Heart left ventricle (tissue), 16 donors: Measurements from ENCODE around the gene JPH2. TPM values are rescaled to one million over a fixed set of nuclear protein-coding genes. Genes with fewer than 3 reads are reported as not detected.

Experiments
- ATAC-seq, 4 donors: fragments of 200-7000 bp; cut with Tn5 transposase; one replicate each; pipeline ENCODE4 v1.9.1; 2020 to 2022; ENCODE audit warnings: moderate library complexity in 4 of 4, mild to moderate bottlenecking in 3 of 4, moderate number of reproducible peaks in 1 of 4
- DNase-seq, 5 donors: peaks; one replicate each; pipeline ENCODE4 v3.0.0-alpha.2; 2020
- H3K27ac ChIP-seq, 12 donors: fragments of 200-600 bp; sonication (generic) in 4 of 12; one replicate each; pipeline versions ENCODE4 v1.5.0 to v1.8.0; 2016 to 2022; ENCODE audit warnings: mild to moderate bottlenecking in 2 of 12
- H3K27me3 ChIP-seq, 9 donors: fragments of 200-600 bp; sonication (generic) in 2 of 9; one replicate each; pipeline versions ENCODE4 v1.5.1 to v1.8.0; 2016 to 2022; ENCODE audit warnings: mild to moderate bottlenecking in 3 of 9
- H3K36me3 ChIP-seq, 9 donors: fragments of 200-600 bp; sonication (generic) in 2 of 9; one replicate each; pipeline versions ENCODE4 v1.5.0 to v1.8.0; 2018 to 2022; ENCODE audit warnings: mild to moderate bottlenecking in 2 of 9
- H3K4me1 ChIP-seq, 12 donors: fragments of 200-600 bp; sonication (generic) in 4 of 12; one replicate each; pipeline versions ENCODE4 v1.5.0 to v1.8.0; 2016 to 2022; ENCODE audit warnings: mild to moderate bottlenecking in 3 of 12
- H3K4me3 ChIP-seq, 12 donors: fragments of 200-600 bp; sonication (generic) in 4 of 12; one replicate each; pipeline versions ENCODE4 v1.5.0 to v1.8.0; 2017 to 2022; ENCODE audit warnings: mild to moderate bottlenecking in 9 of 12, moderate library complexity in 4 of 12
- H3K9me3 ChIP-seq, 12 donors: fragments of 200-600 bp; sonication (generic) in 4 of 12; one replicate each; pipeline versions ENCODE4 v1.5.0 to v1.8.0; 2016 to 2022; ENCODE audit warnings: mild to moderate bottlenecking in 1 of 12
- CTCF ChIP-seq, 12 donors: fragments of 200-600 bp; sonication (generic) in 4 of 12; IDR thresholded peaks; one replicate each; pipeline versions ENCODE4 v1.5.0 to v1.8.0; 2018 to 2022; ENCODE audit warnings: antibody characterized with exemption in 12 of 12, mild to moderate bottlenecking in 5 of 12
- POLR2A ChIP-seq, 2 donors: fragments of 450-650 bp; IDR thresholded peaks; one replicate each; pipeline ENCODE4 v1.6.1; 2017; ENCODE audit warnings: antibody characterized with exemption in 2 of 2, mild to moderate bottlenecking in 2 of 2, moderate library complexity in 2 of 2
- WGBS, 4 donors: extraction: QIAGEN DNeasy Blood & Tissue Kit in 2 of 4; methylation state at CpG; one replicate each; pipeline versions ENCODE4 v1.1.5 to v1.1.7; 2013 to 2018; 5-methylcytosine and 5-hydroxymethylcytosine counted together
- intact Hi-C, 10 donors: fragments of 100-400 bp; cut with DNase I; formaldehyde crosslinking; loops; one replicate each; pipeline versions ENCODE4 v1.11.1 to v1.14.2; 2022
- polyA plus RNA-seq, 2 donors: library from polyadenylated mRNA; stranded (reverse); fragments of 200-250 nt; gene quantifications; one replicate each; pipeline ENCODE4 v1.2.3, GENCODE V29; 2013
- total RNA-seq, 9 donors: library from RNA; depleted of rRNA in 2 of 9; stranded (reverse); fragments of >200 nt in 2 of 9; fragmentation: NEBNext Ultra II Directional in 3 of 9; extraction: Animal tissue kit (Norgen Biotek cat#: 25700) in 3 of 9; gene quantifications; one replicate each; pipeline versions ENCODE4 v1.1.0 to v1.2.4, GENCODE V29; 2016 to 2023
- donor health status: ischemic (EF 13 %, LVEDD 7.1; RV severe dilation, severe dysfunction).
- donor health status: healthy with polysubstance abuse.
- donor health status: DM: no; HTN: yes; CAD: no.
- donor health status: DM: no; HTN: no; CAD: no.
- donor health status: ischemic (EF 25% LVEDD 6.9; RV normal size, moderate dysfunction).
- donor health status: ischemic (EF 25% LVEDD 5.7; RV mildly dilated, moderate dysfunction).
- donor health status: healthy.
- donor health status: DM: yes; HTN: yes; CAD: no.
- donor health status: ischemic (EF 35%, LVEDD 5.7; RV mildly dilated, moderate dysfunction).
- donor health status: nonischemic (EF 11% LVEDD 7.7; RV severe dilation, severe dysfunction).
- donor health status: DM: yes; HTN: yes; CAD: no.
- donor health status: PGD.
- donor health status: ischemic (EF 29% LVEDD 5.4; RV normal size, mild dysfunction).
- donor health status: nonischemic (EF 23%, LVEDD 6.1; RV moderate dilation, normal function).

JPH2 gene
- total and polyA plus RNA-seq, 11 donors, result 99.5 to 219 (median 155) TPM

GRCh38 chr20:44185574-44185973, 1.4 kb downstream of the JPH2 start:
- 54 to 63% (median 62%) methylated on average over 4 of the region's 4 CpGs for WGBS, 4 donors
- no peak for TF ChIP-seq CTCF (IDR thresholded peaks at IDR 0.05)
- no peak for TF ChIP-seq POLR2A (IDR thresholded peaks at IDR 0.05)
- Histone ChIP-seq H3K27ac (peak overlapping the region in 11 of 12 donors; percentile 72 to 97 (median 89)), H3K9me3 (no peaks in the 10 kb centered on the region), H3K36me3 (peaks cover 0 to 2% (median 0%) of the 10 kb centered on the region in 9 donors), H3K4me3 (peak overlapping the region; percentile 46 to 87 (median 65)), H3K4me1 (peaks cover 0 to 45% (median 28%) of the 10 kb centered on the region in 12 donors), H3K27me3 (peaks cover 0 to 21% (median 0%) of the 10 kb centered on the region in 9 donors)
- ATAC-seq (no peak), DNase-seq (no peak)
- intact Hi-C loops, result loop anchor here in 4 of 10 donors (5.0 kb wide), 1 partner anchor 33 kb away; no protein-coding TSS in a partner anchor

GRCh38 chr20:44183282-44183681, 3.7 kb downstream of the JPH2 start:
- intact Hi-C loops, result loop anchor here in 4 of 10 donors (5.0 kb wide), 2 partner anchors 41 to 46 kb away; no protein-coding TSS in a partner anchor
- no peak for TF ChIP-seq POLR2A (IDR thresholded peaks at IDR 0.05)
- Histone ChIP-seq H3K4me1 (peaks cover 0 to 50% (median 23%) of the 10 kb centered on the region in 12 donors), H3K27ac (peak overlapping the region; percentile 9 to 97 (median 88)), H3K27me3 (peaks cover 0 to 21% (median 0%) of the 10 kb centered on the region in 9 donors), H3K9me3 (no peaks in the 10 kb centered on the region), H3K36me3 (peaks cover 0 to 2% (median 0%) of the 10 kb centered on the region in 9 donors), H3K4me3 (peak overlapping the region; percentile 19 to 87 (median 65))
- no peak for DNase-seq
- ATAC-seq, result no peak
- WGBS, 4 donors, result 30 to 60% (median 47%) methylated on average over 2 to 7 of the region's 7 CpGs

- H3K36me3 ChIP-seq, result peaks cover 0 to 2% (median 0%) of the 10 kb centered on the region in 9 donors
- intact Hi-C loops, result loop anchor here in 4 of 10 donors (5.0 kb wide), 2 partner anchors 41 to 46 kb away; no protein-coding TSS in a partner anchor
- H3K9me3 ChIP-seq, result no peaks in the 10 kb centered on the region
- H3K4me1 ChIP-seq, result peaks cover 0 to 46% (median 22%) of the 10 kb centered on the region in 12 donors
- DNase-seq (no peak), ATAC-seq (no peak)
- peaks cover 0 to 18% (median 0%) of the 10 kb centered on the region in 9 donors for H3K27me3 ChIP-seq
- H3K27ac ChIP-seq, result peak overlapping the region in 11 of 12 donors; percentile 64 to 97 (median 89)
- 41 to 66% (median 52%) methylated on average over 3 of the region's 3 CpGs for WGBS, 4 donors
- H3K4me3 ChIP-seq, result peak overlapping the region; percentile 19 to 87 (median 65)
- TF ChIP-seq CTCF (IDR thresholded peaks at IDR 0.05) (no peak), POLR2A (IDR thresholded peaks at IDR 0.05) (no peak)
Measured at GRCh38 chr20:44182863-44183262, 4.1 kb downstream of the JPH2 start.

DNA sequence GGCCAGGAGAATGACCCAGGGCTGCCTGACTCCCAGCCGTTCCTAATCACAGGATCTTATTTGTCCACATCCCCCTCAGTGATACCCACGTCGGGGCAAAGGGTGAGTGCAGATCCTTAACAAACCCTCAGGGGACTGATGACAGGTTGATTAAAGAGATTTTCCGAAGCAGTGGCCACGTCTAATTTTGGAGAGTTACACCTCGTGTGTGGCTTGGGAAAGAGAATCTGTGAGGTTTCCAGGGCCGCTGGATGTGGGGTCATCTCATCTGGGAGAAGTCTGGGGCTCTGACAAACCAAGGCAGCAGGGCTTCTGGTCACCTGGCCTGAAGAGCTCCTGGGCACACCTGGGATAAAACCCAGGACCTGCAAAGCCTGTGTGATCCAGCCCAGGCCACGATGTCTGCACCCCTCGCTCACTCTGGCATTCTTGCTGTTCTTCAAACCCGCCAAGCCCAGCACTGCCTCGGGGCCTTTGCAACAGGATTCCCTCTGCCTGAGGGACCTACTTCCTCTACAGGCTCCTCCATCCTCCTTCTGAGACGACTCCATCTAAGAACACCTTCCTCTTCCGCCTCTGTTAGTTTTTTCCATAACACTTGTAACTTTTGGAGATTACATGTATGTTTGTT, 4.7 kb downstream of the JPH2 start:
- H3K4me1 ChIP-seq, result peaks cover 0 to 45% (median 20%) of the 10 kb centered on the region in 12 donors
- ATAC-seq (no peak), DNase-seq (no peak)
- H3K27me3 ChIP-seq, result peaks cover 0 to 14% (median 0%) of the 10 kb centered on the region in 9 donors
- intact Hi-C loops, result loop anchor here in 4 of 10 donors (5.0 kb wide), 2 partner anchors 40 to 45 kb away; no protein-coding TSS in a partner anchor
- peaks cover 0 to 2% (median 0%) of the 10 kb centered on the region in 9 donors for H3K36me3 ChIP-seq
- H3K4me3 ChIP-seq, result peak overlapping the region in 10 of 12 donors; percentile 8 to 87 (median 68)
- peak overlapping the region; percentile 64 to 97 (median 88) for H3K27ac ChIP-seq
- H3K9me3 ChIP-seq, result no peaks in the 10 kb centered on the region
- WGBS, 4 donors, result 32 to 39% (median 36%) methylated on average over 12 to 13 of the region's 13 CpGs
- no peak for TF ChIP-seq POLR2A (IDR thresholded peaks at IDR 0.05)
- TF ChIP-seq CTCF (IDR thresholded peaks at IDR 0.05), result no peak
